ENCODE results near the gene PRTFDC1. TPM values are rescaled to one million over a fixed set of nuclear protein-coding genes. Genes with fewer than 3 reads are reported as not detected.
A peak's percentile ranks its signal among the peaks of the same experiment; 100 is the strongest.

Gene PRTFDC1
- total and polyA plus RNA-seq, 2 donors from 2014 or later, result 3.8 to 6.1 TPM

DNA sequence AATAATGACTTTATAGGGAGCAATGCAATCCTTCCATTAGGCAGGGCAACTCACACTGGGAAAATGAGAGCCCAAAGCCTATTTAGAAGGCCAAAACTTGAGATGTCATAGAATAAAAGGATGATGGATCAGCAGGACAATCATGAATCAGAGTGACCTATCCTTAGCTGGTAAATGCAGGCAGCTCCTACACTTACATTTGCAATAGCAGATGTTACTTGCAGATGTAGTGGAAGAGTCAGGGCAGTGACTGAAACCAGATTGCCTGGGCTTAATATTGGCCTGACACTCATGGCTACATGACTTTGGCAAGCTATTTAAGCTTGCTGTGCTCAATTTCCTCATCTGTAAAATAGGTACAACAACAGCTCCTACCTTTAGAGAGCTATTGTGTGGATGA is 98.7 kb downstream of the PRTFDC1 start:
- Histone ChIP-seq H3K27me3 (ENCODE audit: control insufficient read depth, insufficient read depth, low read length) (no peaks in the 10 kb centered on the region), H3K4me1 (ENCODE audit: control insufficient read depth in 2 of 3, insufficient read depth in 2 of 3, low read depth in 1 of 3, low read length in 3 of 3) (no peaks in the 10 kb centered on the region), H3K9ac (ENCODE audit: low read length in 3 of 3) (no peak overlapping the region), H3K9me3 (ENCODE audit: control insufficient read depth in 2 of 3, insufficient read depth in 1 of 3, low read length in 3 of 3) (no peaks in the 10 kb centered on the region), H3K4me3 (ENCODE audit: low read length in 3 of 3) (no peak overlapping the region), H3K27ac (ENCODE audit: low read depth in 2 of 2, low read length in 2 of 2) (no peak overlapping the region), H3K36me3 (ENCODE audit: control insufficient read depth in 2 of 3, insufficient read depth in 3 of 3, low read length in 3 of 3) (no peaks in the 10 kb centered on the region)
- DNase-seq, result no peak
- TF ChIP-seq, protein P1, sequence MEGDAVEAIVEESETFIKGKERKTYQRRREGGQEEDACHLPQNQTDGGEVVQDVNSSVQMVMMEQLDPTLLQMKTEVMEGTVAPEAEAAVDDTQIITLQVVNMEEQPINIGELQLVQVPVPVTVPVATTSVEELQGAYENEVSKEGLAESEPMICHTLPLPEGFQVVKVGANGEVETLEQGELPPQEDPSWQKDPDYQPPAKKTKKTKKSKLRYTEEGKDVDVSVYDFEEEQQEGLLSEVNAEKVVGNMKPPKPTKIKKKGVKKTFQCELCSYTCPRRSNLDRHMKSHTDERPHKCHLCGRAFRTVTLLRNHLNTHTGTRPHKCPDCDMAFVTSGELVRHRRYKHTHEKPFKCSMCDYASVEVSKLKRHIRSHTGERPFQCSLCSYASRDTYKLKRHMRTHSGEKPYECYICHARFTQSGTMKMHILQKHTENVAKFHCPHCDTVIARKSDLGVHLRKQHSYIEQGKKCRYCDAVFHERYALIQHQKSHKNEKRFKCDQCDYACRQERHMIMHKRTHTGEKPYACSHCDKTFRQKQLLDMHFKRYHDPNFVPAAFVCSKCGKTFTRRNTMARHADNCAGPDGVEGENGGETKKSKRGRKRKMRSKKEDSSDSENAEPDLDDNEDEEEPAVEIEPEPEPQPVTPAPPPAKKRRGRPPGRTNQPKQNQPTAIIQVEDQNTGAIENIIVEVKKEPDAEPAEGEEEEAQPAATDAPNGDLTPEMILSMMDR (IDR thresholded peaks at IDR 0.05; ENCODE audit: borderline replicate concordance, extremely low read depth, insufficient read depth), result no peak
- FAIRE-seq, result no peak
- intact Hi-C loops (cut with DNase I), result no loop called here

DNA sequence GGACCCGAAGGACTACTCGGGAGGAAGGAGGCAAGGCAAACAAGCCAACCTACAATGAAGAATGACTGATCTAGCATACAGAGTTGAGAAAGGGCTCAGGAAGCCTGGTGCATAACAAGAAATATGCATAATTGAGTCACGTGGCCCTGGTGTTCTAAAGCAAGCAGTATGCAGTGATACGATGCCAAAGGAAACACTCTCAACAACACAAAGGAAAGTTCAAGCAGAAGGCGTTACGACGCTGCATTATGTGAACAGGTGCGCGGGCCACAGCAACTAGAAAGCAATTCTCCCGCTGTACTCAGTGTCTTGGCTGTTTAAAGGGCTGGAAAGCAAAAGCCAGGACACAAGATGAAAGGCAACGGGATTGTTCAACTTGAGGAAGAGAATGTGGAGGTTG is 100.8 kb downstream of the PRTFDC1 start:
- H3K4me1 ChIP-seq (ENCODE audit: control insufficient read depth in 2 of 3, insufficient read depth in 2 of 3, low read depth in 1 of 3, low read length in 3 of 3), result no peaks in the 10 kb centered on the region
- no peaks in the 10 kb centered on the region for H3K36me3 ChIP-seq (ENCODE audit: control insufficient read depth in 2 of 3, insufficient read depth in 3 of 3, low read length in 3 of 3)
- no peak overlapping the region for H3K4me3 ChIP-seq (ENCODE audit: low read length in 3 of 3)
- no peak for FAIRE-seq
- no peak overlapping the region for H3K9ac ChIP-seq (ENCODE audit: low read length in 3 of 3)
- TF ChIP-seq, protein P1 (IDR thresholded peaks at IDR 0.05; ENCODE audit: borderline replicate concordance, extremely low read depth, insufficient read depth), result no peak
- peak in 1 of 5 donors; percentile 47 for DNase-seq
- H3K9me3 ChIP-seq (ENCODE audit: control insufficient read depth in 2 of 3, insufficient read depth in 1 of 3, low read length in 3 of 3), result no peaks in the 10 kb centered on the region
- no peaks in the 10 kb centered on the region for H3K27me3 ChIP-seq (ENCODE audit: control insufficient read depth, insufficient read depth, low read length)
- intact Hi-C loops (cut with DNase I), result no loop called here
- H3K27ac ChIP-seq (ENCODE audit: low read depth in 2 of 2, low read length in 2 of 2), result no peak overlapping the region

DNA sequence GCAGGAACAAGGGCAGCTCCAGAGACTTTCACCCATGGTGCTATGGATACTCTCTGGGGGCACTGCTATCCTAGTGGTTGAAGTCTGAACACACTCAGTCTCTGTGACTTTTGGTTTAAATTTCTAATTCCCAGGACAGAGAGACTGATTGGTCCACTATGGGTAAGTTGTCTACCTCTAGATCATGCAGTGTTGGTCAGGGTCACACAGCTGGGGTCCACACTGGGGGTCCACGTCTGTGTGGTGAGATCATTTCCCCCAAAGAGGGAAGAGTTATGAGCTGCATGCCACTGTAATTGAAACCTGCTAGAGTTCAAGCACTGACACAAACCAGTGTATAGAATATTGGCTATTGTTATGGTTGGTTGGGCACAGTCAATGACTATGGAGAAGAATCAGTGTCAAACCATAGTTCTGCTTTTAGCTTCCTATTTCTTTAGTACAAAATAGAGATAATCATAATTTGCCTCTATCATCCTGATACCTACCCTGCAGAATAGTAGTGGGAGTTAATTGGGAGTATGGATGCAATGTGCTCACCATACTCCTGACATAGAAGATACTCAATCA is 101.6 kb downstream of the PRTFDC1 start:
- no peaks in the 10 kb centered on the region for H3K4me1 ChIP-seq (ENCODE audit: control insufficient read depth in 2 of 3, insufficient read depth in 2 of 3, low read depth in 1 of 3, low read length in 3 of 3)
- FAIRE-seq (no peak), DNase-seq (no peak)
- no peak overlapping the region for H3K27ac ChIP-seq (ENCODE audit: low read depth in 2 of 2, low read length in 2 of 2)
- no peak overlapping the region for H3K9ac ChIP-seq (ENCODE audit: low read length in 3 of 3)
- TF ChIP-seq, protein P1 (IDR thresholded peaks at IDR 0.05; ENCODE audit: borderline replicate concordance, extremely low read depth, insufficient read depth), result no peak
- H3K36me3 ChIP-seq (ENCODE audit: control insufficient read depth in 2 of 3, insufficient read depth in 3 of 3, low read length in 3 of 3), result no peaks in the 10 kb centered on the region
- no peak overlapping the region for H3K4me3 ChIP-seq (ENCODE audit: low read length in 3 of 3)
- intact Hi-C loops (cut with DNase I), result no loop called here
- H3K9me3 ChIP-seq (ENCODE audit: control insufficient read depth in 2 of 3, insufficient read depth in 1 of 3, low read length in 3 of 3), result no peaks in the 10 kb centered on the region
- no peaks in the 10 kb centered on the region for H3K27me3 ChIP-seq (ENCODE audit: control insufficient read depth, insufficient read depth, low read length)
